ENCODE data around the gene SPRR1A. TPM values are rescaled to one million over a fixed set of nuclear protein-coding genes. Genes with fewer than 3 reads are reported as not detected.

Gene SPRR1A
- total RNA-seq, 1 donor from 2014 or later = not detected

DNA sequence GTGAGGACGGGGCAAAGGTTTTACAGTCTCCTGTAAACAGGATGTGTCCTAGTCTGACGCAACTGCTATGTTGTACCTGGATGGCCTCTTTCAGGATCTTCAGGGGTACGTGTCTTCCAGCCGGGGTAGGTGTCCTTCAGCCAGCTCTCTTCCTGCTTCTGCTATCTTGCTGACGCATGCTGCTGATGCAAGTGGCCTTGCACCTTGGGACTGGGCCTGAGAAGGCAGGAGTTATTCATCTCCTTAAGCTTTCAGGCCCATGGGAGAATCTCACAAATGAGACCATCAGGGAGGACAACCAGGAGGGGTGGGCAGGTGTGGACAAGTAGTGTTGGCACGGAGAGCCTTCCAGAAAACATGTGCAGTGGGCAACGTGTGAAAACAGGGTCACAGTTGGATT lies 39.2 kb downstream of the SPRR1A start:
- Histone ChIP-seq H3K79me2 (ENCODE audit: low read depth) (no peaks in the 10 kb centered on the region), H3K4me2 (no peak overlapping the region), H3F3A (ENCODE audit: low read depth) (no peaks in the 10 kb centered on the region), H4K20me1 (ENCODE audit: low read depth) (no peaks in the 10 kb centered on the region), H3K36me3 (no peaks in the 10 kb centered on the region), H2AFZ (replicated peaks) (no peak overlapping the region), H3K9ac (no peak overlapping the region), H3K27me3 (no peaks in the 10 kb centered on the region), H3K27ac (no peak overlapping the region), H3K9me3 (ENCODE audit: low read depth) (peaks cover 14% of the 10 kb centered on the region), H3K4me3 (no peak overlapping the region), H3K4me1 (no peaks in the 10 kb centered on the region)
- H3K27me3 Mint-ChIP-seq (ENCODE audit: insufficient read depth, low read depth) = peaks cover 2% of the 10 kb centered on the region
- no peak overlapping the region for H3K27ac Mint-ChIP-seq
- TF ChIP-seq EZH2phosphoT487 (IDR thresholded peaks at IDR 0.05) = no peak
- TF ChIP-seq EZH2 (IDR thresholded peaks at IDR 0.05) = no peak
- TF ChIP-seq, protein P1, sequence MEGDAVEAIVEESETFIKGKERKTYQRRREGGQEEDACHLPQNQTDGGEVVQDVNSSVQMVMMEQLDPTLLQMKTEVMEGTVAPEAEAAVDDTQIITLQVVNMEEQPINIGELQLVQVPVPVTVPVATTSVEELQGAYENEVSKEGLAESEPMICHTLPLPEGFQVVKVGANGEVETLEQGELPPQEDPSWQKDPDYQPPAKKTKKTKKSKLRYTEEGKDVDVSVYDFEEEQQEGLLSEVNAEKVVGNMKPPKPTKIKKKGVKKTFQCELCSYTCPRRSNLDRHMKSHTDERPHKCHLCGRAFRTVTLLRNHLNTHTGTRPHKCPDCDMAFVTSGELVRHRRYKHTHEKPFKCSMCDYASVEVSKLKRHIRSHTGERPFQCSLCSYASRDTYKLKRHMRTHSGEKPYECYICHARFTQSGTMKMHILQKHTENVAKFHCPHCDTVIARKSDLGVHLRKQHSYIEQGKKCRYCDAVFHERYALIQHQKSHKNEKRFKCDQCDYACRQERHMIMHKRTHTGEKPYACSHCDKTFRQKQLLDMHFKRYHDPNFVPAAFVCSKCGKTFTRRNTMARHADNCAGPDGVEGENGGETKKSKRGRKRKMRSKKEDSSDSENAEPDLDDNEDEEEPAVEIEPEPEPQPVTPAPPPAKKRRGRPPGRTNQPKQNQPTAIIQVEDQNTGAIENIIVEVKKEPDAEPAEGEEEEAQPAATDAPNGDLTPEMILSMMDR (IDR thresholded peaks at IDR 0.05) = no peak
- DNase-seq (ENCODE audit: low spot score) = no peak
- H3K4me3 Mint-ChIP-seq = no peak overlapping the region
- H3K36me3 Mint-ChIP-seq = no peaks in the 10 kb centered on the region
- no peaks in the 10 kb centered on the region for H3K4me1 Mint-ChIP-seq
- no peaks in the 10 kb centered on the region for H3K9me3 Mint-ChIP-seq

DNA sequence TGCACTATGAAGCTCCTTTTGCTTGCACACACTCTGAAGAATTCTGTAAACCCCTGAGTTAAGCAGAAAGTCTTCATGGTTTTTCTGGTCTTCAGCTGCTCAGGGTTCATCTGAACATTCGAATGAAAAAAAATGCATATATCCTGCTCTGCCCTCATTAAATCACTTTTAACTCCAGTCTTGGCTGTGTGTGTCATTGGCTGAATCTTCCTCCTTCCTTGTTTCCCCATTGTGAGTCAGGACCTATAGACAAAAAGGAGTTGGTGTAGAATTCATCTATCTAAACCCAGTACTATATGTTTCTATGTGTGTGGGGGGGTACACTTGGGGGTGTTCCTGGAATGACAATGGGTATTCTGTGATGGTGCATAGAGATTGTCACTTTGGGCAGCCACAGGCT lies 40.5 kb downstream of the SPRR1A start:
- Mint-ChIP-seq H3K9me3 (no peaks in the 10 kb centered on the region), H3K4me1 (no peaks in the 10 kb centered on the region), H3K36me3 (no peaks in the 10 kb centered on the region), H3K27me3 (ENCODE audit: insufficient read depth, low read depth) (peaks cover 2% of the 10 kb centered on the region), H3K4me3 (no peak overlapping the region), H3K27ac (no peak overlapping the region)
- peaks cover 14% of the 10 kb centered on the region for H3K9me3 ChIP-seq (ENCODE audit: low read depth)
- no peak overlapping the region for H3K9ac ChIP-seq
- H3K79me2 ChIP-seq (ENCODE audit: low read depth) = no peaks in the 10 kb centered on the region
- H3K27ac ChIP-seq = no peak overlapping the region
- H3K27me3 ChIP-seq = no peaks in the 10 kb centered on the region
- no peaks in the 10 kb centered on the region for H4K20me1 ChIP-seq (ENCODE audit: low read depth)
- no peaks in the 10 kb centered on the region for H3K4me1 ChIP-seq
- H3F3A ChIP-seq (ENCODE audit: low read depth) = no peaks in the 10 kb centered on the region
- DNase-seq (ENCODE audit: low spot score) = no peak
- no peaks in the 10 kb centered on the region for H3K36me3 ChIP-seq
- no peak overlapping the region for H3K4me2 ChIP-seq
- H2AFZ ChIP-seq (replicated peaks) = no peak overlapping the region
- TF ChIP-seq EZH2 (IDR thresholded peaks at IDR 0.05) = no peak
- TF ChIP-seq EZH2phosphoT487 (IDR thresholded peaks at IDR 0.05) = no peak
- TF ChIP-seq, protein P1 (IDR thresholded peaks at IDR 0.05) = no peak
- H3K4me3 ChIP-seq = no peak overlapping the region

DNA sequence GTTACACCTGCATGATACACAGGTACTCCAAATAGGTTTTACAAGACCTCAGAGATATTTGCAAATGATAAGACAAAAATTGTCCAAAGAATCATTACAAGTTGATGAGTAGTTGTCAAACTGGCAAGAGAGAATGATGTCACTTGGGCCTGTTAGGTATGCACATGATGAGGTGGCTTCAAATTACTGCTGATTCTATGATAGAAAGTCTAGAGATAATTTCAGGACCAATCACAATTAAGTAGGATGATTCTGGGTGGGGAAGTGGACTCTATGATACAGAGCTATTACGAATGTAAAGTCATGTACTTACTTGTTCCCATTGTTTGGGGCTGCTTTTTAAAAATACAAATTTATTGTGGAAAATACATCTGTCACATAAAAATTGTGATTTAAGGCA lies 41.9 kb downstream of the SPRR1A start:
- H3K27me3 ChIP-seq = no peaks in the 10 kb centered on the region
- H3K36me3 ChIP-seq = no peaks in the 10 kb centered on the region
- no peak overlapping the region for H3K27ac ChIP-seq
- H3K4me2 ChIP-seq = no peak overlapping the region
- no peak overlapping the region for H3K4me3 ChIP-seq
- no peaks in the 10 kb centered on the region for H3K36me3 Mint-ChIP-seq
- H2AFZ ChIP-seq (replicated peaks) = no peak overlapping the region
- no peaks in the 10 kb centered on the region for H3K9me3 Mint-ChIP-seq
- H3K9ac ChIP-seq = no peak overlapping the region
- no peaks in the 10 kb centered on the region for H3K79me2 ChIP-seq (ENCODE audit: low read depth)
- H3K27ac Mint-ChIP-seq = no peak overlapping the region
- no peaks in the 10 kb centered on the region for H4K20me1 ChIP-seq (ENCODE audit: low read depth)
- H3K4me1 Mint-ChIP-seq = no peaks in the 10 kb centered on the region
- no peak for DNase-seq (ENCODE audit: low spot score)
- H3F3A ChIP-seq (ENCODE audit: low read depth) = no peaks in the 10 kb centered on the region
- H3K4me1 ChIP-seq = no peaks in the 10 kb centered on the region
- H3K9me3 ChIP-seq (ENCODE audit: low read depth) = peaks cover 14% of the 10 kb centered on the region
- H3K4me3 Mint-ChIP-seq = no peak overlapping the region
- peaks cover 2% of the 10 kb centered on the region for H3K27me3 Mint-ChIP-seq (ENCODE audit: insufficient read depth, low read depth)
- TF ChIP-seq EZH2 (IDR thresholded peaks at IDR 0.05) (no peak), EZH2phosphoT487 (IDR thresholded peaks at IDR 0.05) (no peak)
- TF ChIP-seq, protein P1 (IDR thresholded peaks at IDR 0.05) = no peak

Data from neural progenitor cell (in vitro differentiated cells).